ENCODE results near the gene MAML2. TPM values are rescaled to one million over a fixed set of nuclear protein-coding genes. Genes with fewer than 3 reads are reported as not detected.

The MAML2 gene
- polyA plus RNA-seq, 3 donors, result 0.57 to 7.6 (median 1.2) TPM

DNA sequence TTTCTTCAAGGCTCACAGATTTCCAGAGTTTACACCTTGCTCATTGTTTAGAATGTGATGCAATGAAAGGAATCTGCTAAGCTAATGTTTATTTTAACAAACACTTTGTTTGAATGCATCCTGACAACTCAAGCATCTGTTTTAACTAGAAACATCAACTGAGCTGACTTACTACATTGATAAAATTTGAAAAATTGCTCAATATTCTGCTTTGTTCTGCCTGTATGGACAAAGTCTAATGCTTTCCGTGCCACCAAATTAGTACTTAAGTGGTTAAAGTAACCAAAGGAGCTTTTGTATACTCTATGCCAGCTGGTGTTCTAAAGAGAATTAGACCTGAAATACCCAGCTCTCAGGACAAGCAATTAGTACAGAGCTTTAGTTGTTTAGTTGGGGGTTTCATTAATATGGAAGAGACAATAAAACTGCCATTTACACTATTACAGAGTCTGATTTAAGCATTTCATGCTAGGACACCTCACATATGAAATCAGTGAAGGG lies 105.2 kb downstream of the MAML2 start:
- H3K9me3 Mint-ChIP-seq, result no peaks in the 10 kb centered on the region
- H3K27me3 ChIP-seq (ENCODE audit: control insufficient read depth in 2 of 2, insufficient read depth in 2 of 2, low read length in 2 of 2), result no peaks in the 10 kb centered on the region
- DNase-seq, result no peak
- H3K4me1 Mint-ChIP-seq, result peaks cover 28% of the 10 kb centered on the region
- TF ChIP-seq, protein P1, sequence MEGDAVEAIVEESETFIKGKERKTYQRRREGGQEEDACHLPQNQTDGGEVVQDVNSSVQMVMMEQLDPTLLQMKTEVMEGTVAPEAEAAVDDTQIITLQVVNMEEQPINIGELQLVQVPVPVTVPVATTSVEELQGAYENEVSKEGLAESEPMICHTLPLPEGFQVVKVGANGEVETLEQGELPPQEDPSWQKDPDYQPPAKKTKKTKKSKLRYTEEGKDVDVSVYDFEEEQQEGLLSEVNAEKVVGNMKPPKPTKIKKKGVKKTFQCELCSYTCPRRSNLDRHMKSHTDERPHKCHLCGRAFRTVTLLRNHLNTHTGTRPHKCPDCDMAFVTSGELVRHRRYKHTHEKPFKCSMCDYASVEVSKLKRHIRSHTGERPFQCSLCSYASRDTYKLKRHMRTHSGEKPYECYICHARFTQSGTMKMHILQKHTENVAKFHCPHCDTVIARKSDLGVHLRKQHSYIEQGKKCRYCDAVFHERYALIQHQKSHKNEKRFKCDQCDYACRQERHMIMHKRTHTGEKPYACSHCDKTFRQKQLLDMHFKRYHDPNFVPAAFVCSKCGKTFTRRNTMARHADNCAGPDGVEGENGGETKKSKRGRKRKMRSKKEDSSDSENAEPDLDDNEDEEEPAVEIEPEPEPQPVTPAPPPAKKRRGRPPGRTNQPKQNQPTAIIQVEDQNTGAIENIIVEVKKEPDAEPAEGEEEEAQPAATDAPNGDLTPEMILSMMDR (IDR thresholded peaks at IDR 0.05), result no peak
- no peak overlapping the region for H3K27ac Mint-ChIP-seq
- H3K27ac ChIP-seq (ENCODE audit: low read depth in 1 of 2, low read length in 2 of 2), result no peak overlapping the region
- H3K4me3 ChIP-seq (replicated peaks in 1 of 3; ENCODE audit: low read depth in 2 of 3, low read length in 3 of 3), result no peak overlapping the region
- H3K4me2 ChIP-seq (replicated peaks; ENCODE audit: extremely low read depth, low read length, poor library complexity, severe bottlenecking), result no peak overlapping the region
- H3K36me3 ChIP-seq (replicated peaks in 1 of 2; ENCODE audit: control insufficient read depth in 1 of 2, insufficient read depth in 2 of 2, low read length in 2 of 2), result no peaks in the 10 kb centered on the region
- no peak overlapping the region for H2AFZ ChIP-seq (ENCODE audit: insufficient read depth, low read depth, low read length, poor library complexity, severe bottlenecking)
- no peaks in the 10 kb centered on the region for H4K20me1 ChIP-seq (ENCODE audit: insufficient read depth, low read length)
- peaks cover 0 to 4% of the 10 kb centered on the region in 2 donors for H3K36me3 Mint-ChIP-seq
- no peaks in the 10 kb centered on the region for H3K9me3 ChIP-seq (replicated peaks in 1 of 2; ENCODE audit: control insufficient read depth in 1 of 2, insufficient read depth in 1 of 2, low read length in 2 of 2)
- no peaks in the 10 kb centered on the region for H3K27me3 Mint-ChIP-seq (ENCODE audit: low read depth in 3 of 3)
- no peaks in the 10 kb centered on the region for H3K79me2 ChIP-seq (ENCODE audit: insufficient read depth, low read length)
- intact Hi-C loops (cut with micrococcal nuclease), result no loop called here
- H3K4me3 Mint-ChIP-seq, result no peak overlapping the region
- no peak overlapping the region for H3K9ac ChIP-seq (ENCODE audit: insufficient read depth, low read length, poor library complexity, severe bottlenecking)
- H3K4me1 ChIP-seq (ENCODE audit: control insufficient read depth in 1 of 2, insufficient read depth in 2 of 2, low read length in 2 of 2), result peaks cover 25 to 32% of the 10 kb centered on the region in 2 donors
- no CpG with 5 or more reads among the region's 1 CpG for WGBS (ENCODE audit: insufficient coverage)

DNA sequence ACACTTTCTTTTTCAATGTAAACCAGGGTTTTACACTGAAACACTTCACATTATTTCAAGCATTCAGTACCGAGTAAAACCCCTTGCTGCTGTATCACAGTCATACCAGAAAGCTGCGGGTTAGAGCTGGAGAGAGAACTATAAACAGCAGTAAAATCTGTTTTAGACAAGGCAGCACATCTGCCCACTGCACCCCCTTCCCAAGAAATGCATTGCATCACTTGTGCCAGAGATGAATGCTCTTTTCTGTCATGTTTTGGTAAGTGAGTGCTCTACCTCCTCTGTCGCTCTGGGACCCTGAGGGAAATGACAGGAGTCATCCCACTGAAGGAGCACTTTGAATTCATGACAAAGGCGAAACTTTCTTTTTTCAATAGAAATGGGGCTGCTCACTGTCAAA lies 107.2 kb downstream of the MAML2 start:
- H3K9me3 Mint-ChIP-seq, result no peaks in the 10 kb centered on the region

More for the DNA sequence above, 107.2 kb downstream of the MAML2 start:
- Mint-ChIP-seq H3K4me3 (no peak overlapping the region), H3K4me1 (peaks cover 26% of the 10 kb centered on the region), H3K27ac (peak overlapping the region in 4 of 7 donors; percentile 54 to 65 (median 58)), H3K27me3 (ENCODE audit: low read depth in 3 of 3) (no peaks in the 10 kb centered on the region), H3K36me3 (peaks cover 3 to 4% of the 10 kb centered on the region in 2 donors)
- no peaks in the 10 kb centered on the region for H3K36me3 ChIP-seq (replicated peaks in 1 of 2; ENCODE audit: control insufficient read depth in 1 of 2, insufficient read depth in 2 of 2, low read length in 2 of 2)
- no peaks in the 10 kb centered on the region for H3K79me2 ChIP-seq (ENCODE audit: insufficient read depth, low read length)
- TF ChIP-seq, protein P1 (IDR thresholded peaks at IDR 0.05), result no peak
- no peaks in the 10 kb centered on the region for H3K27me3 ChIP-seq (ENCODE audit: control insufficient read depth in 2 of 2, insufficient read depth in 2 of 2, low read length in 2 of 2)
- H3K4me3 ChIP-seq (replicated peaks in 1 of 3; ENCODE audit: low read depth in 2 of 3, low read length in 3 of 3), result no peak overlapping the region
- no peak overlapping the region for H3K4me2 ChIP-seq (replicated peaks; ENCODE audit: extremely low read depth, low read length, poor library complexity, severe bottlenecking)
- DNase-seq, result no peak
- peaks cover 20 to 31% of the 10 kb centered on the region in 2 donors for H3K4me1 ChIP-seq (ENCODE audit: control insufficient read depth in 1 of 2, insufficient read depth in 2 of 2, low read length in 2 of 2)
- H3K9ac ChIP-seq (ENCODE audit: insufficient read depth, low read length, poor library complexity, severe bottlenecking), result no peak overlapping the region
- no peak overlapping the region for H3K27ac ChIP-seq (ENCODE audit: low read depth in 1 of 2, low read length in 2 of 2)
- no CpG with 5 or more reads among the region's 4 CpGs for WGBS (ENCODE audit: insufficient coverage)
- H3K9me3 ChIP-seq (replicated peaks in 1 of 2; ENCODE audit: control insufficient read depth in 1 of 2, insufficient read depth in 1 of 2, low read length in 2 of 2), result no peaks in the 10 kb centered on the region
- H4K20me1 ChIP-seq (ENCODE audit: insufficient read depth, low read length), result no peaks in the 10 kb centered on the region
- intact Hi-C loops (cut with micrococcal nuclease), result no loop called here
- H2AFZ ChIP-seq (ENCODE audit: insufficient read depth, low read depth, low read length, poor library complexity, severe bottlenecking), result no peak overlapping the region
